GM12875 (cell line): ENCODE measurements around the gene HEG1.
A peak's percentile ranks its signal among the peaks of the same experiment; 100 is the strongest.

Source experiments
- H3K4me3 ChIP-seq: one replicate; pipeline ENCODE4 v1.5.1; 2011; ENCODE audit warnings: low read depth, low read length, control low read depth
- TF ChIP-seq, protein P1 (sequence below): IDR thresholded peaks from 2 replicates; pipeline ENCODE4 v1.5.1; 2011; ENCODE audit warnings: low read depth, mild to moderate bottlenecking, control low read depth, inconsistent platforms, low read length, moderate library complexity, borderline replicate concordance; ENCODE audit not compliant: insufficient read depth

The HEG1 gene

DNA sequence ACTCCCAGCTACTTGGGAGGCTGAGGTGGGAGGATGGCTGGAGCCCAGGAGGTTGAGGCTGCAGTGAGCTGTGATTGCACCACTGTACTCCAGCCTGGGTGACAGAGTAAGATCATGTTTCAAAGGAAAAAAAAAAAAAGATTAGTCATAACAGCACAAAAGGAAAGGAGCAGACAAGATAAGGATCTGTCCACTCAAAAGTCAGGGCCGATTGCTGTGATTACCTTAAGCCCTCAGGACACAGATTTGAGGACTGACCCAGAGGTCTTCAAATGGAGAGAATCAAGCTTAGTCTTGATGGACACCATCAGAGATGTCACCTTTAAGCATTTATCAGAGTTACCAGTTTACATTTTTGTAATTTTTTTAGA lies 23.9 kb upstream of the HEG1 start:
- TF ChIP-seq, protein P1, sequence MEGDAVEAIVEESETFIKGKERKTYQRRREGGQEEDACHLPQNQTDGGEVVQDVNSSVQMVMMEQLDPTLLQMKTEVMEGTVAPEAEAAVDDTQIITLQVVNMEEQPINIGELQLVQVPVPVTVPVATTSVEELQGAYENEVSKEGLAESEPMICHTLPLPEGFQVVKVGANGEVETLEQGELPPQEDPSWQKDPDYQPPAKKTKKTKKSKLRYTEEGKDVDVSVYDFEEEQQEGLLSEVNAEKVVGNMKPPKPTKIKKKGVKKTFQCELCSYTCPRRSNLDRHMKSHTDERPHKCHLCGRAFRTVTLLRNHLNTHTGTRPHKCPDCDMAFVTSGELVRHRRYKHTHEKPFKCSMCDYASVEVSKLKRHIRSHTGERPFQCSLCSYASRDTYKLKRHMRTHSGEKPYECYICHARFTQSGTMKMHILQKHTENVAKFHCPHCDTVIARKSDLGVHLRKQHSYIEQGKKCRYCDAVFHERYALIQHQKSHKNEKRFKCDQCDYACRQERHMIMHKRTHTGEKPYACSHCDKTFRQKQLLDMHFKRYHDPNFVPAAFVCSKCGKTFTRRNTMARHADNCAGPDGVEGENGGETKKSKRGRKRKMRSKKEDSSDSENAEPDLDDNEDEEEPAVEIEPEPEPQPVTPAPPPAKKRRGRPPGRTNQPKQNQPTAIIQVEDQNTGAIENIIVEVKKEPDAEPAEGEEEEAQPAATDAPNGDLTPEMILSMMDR, result no peak
- no peak overlapping the region for H3K4me3 ChIP-seq

DNA sequence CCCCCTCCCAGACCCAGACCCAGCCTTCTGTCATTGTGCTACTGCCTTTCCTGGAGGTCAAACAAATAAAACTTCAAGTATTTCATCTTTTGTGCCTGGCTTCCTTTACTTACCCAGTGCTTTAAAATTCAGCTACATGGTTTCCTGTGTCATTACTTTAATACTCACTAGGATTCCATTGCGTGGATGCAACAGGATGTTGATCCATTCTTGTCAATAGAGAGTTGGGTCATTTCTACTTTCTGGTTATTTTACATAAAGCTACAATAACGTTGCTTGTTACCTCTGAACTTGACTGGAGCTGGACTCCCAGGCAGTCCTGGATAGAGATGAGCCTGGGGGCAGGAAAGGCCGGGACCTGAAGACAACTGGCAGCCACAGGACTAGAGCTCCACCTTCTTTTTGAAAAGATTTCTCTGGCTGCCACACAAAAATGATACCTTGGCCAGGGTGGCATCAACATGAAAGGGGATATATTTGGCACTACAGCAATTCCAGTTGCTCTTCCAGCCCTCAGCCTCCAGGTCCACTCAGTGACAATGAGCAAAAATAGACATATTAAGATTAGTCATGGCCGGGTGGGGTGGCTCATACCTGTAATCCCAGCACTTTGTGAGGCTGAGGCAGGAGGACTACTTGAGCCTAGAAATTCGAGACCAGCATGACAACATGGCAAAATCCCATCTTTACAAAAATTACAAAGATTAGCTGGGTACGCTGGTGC lies 23.3 kb upstream of the HEG1 start:
- TF ChIP-seq, protein P1, result no peak
- no peak overlapping the region for H3K4me3 ChIP-seq

DNA sequence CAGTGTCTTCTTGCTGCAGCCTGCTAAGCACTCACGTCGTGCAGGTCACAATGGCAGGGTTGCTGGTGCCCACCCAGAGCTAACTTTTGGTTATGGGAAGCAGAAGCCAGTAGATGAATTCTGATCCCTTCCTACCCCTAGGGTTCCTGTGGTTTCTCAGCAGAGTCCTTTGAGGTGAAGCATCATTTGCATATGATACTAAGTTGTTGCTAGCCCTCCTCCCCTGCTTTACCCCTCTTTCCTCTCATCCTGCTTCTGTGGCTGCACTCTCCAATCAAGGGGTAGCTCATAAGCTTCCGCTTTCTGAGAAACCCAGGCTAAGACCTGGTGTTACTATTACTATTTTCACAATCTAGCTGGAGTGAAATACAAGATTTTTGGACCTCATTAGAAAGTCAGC lies 22.1 kb upstream of the HEG1 start:
- H3K4me3 ChIP-seq, result no peak overlapping the region
- TF ChIP-seq, protein P1, result no peak

DNA sequence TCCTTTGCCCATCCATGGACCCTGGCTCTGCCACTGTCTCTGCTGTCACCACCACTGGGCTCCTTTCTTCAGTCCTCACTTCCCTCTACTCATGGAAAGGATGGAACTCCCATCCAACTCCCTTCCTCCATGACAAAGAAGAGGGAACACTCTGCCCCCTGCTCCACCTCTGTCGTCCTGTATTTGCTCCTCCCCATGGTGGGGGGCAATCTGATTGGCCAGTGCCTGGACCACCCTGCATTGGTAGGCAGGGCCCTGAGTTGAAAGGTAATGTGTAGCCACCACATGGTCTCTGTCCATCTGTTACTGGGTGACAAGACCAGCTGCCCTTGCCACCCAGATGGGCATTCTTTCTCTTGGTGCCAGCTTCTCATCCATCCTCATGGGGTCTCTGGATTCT lies 20.7 kb upstream of the HEG1 start:
- H3K4me3 ChIP-seq, result no peak overlapping the region
- TF ChIP-seq, protein P1, result no peak

DNA sequence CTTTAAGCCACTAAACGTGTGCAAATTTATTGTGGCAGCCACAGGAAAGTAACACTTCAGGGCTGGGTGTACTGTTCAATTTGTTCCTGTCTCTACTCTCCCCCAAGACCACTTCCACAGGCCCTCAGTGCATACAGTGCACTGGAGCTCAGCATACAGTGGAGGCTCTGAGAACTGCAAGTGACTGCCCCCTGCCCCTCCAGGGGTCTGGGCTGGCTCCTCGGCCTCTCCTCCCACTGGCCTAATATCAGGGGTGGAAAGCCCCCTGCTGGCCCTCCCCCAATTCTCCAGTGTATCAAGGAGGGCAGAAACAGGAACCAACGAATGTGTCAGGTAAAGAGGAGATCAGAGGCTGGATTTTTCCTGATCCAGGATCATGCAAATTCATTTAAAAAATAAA lies 19.9 kb upstream of the HEG1 start:
- TF ChIP-seq, protein P1, result peak; percentile 25; the same call in 1 of the 2 replicates
- no peak overlapping the region for H3K4me3 ChIP-seq

DNA sequence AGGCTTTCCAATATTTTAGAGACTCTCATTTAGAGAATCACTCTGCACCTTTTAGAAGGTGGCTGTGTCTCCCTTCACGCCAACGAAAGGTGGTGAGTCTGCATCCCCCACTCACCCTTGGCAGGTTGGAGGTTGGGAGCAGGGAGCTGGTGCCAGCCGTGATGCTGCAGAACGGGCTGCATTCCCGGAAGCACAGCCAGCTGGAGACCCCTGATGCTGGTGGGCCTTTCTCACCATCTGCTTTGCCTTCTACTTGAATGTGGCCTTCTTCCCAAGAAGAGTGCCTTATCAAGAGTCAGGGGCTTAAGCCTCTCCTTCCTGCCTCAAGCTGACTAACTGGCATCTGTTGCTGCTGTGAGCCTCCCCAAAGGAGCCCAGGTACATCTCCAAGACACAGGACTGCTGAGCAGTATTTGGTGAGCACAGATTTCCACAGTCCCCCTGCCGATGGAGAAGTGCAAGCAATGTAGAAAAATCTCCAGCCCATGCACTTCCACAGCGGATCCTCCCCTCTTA lies 17.7 kb upstream of the HEG1 start:
- TF ChIP-seq, protein P1, result no peak
- H3K4me3 ChIP-seq, result no peak overlapping the region

DNA sequence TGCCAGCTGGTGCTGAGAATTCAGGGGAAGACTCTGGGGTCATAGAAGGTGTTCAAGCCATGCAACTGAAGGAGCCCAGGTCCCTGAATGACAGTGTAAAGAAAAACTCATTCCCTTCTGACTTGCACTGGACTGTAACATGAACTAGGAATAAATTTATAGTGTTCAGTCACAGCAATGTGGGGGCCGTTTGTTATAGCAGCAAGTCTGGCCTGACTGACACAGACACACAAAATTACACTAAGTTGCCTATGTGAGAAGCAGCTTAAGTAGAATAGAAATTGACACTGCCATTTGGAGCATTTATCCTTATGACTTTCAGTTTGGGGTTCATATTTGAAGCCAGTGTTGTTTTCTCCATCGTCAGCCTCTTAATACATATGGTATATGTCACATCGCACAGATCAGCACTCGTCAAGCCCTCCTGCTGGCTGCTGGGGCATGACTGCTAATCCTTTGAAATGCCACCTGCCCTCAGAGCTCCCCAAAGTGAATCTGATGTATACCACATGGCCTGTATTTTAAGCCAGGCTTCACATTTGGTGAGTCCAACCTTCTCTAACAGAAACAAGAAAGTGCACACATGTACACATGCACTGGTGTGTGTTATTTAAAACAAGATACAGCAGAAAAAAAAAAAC lies 17.1 kb upstream of the HEG1 start:
- no peak overlapping the region for H3K4me3 ChIP-seq
- TF ChIP-seq, protein P1, result no peak
